SK-N-MC (cell line): Measurements from ENCODE around the gene TNC.

ENCODE experiments used
- EZH2 ChIP-seq: fragments of 200-600 bp; sonication (generic); IDR thresholded peaks from one replicate; pipeline ENCODE4 v1.6.1; 2017; ENCODE audit warnings: antibody characterized with exemption
- FOXP2 ChIP-seq: optimal IDR thresholded peaks from 2 replicates; pipeline ENCODE3; 2011; ENCODE audit warnings: mild to moderate bottlenecking, moderate library complexity; ENCODE audit not compliant: insufficient read depth; ENCODE audit errors: extremely low read length, control extremely low read depth
- POLR2AphosphoS5 ChIP-seq: IDR thresholded peaks from 2 replicates; pipeline ENCODE4 v1.6.1; 2012; ENCODE audit warnings: mild to moderate bottlenecking, low read depth, low read length, borderline replicate concordance

DNA sequence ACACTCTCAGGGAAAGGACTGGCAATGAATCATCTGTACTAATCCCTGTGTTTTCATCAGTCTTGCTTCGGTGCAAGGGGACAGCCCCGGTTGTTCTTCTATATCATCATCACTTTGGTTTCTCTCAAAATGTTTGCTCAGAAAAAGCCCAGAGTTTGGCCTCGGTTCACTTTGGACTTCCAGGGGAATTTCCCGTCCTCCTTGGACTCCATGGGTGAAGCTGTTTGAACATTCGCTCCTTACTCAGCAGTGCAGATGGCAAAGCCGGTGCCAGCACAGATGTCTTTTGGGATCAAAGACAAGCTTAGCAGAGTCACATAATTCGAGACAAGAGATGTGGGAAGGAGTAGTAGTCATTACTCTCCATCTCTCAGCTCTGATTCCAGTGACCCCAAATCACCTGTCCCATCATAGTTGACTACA is 117.7 kb downstream of the TNC start:
- TF ChIP-seq POLR2AphosphoS5 (no peak), EZH2 (no peak), FOXP2 (no peak)
